Adrenal gland (tissue), 12 donors: ENCODE data around the gene SAFB. TPM values are rescaled to one million over a fixed set of nuclear protein-coding genes. Genes with fewer than 3 reads are reported as not detected.
A peak's percentile ranks its signal among the peaks of the same experiment; 100 is the strongest.

ENCODE experiments used
- DNase-seq, 7 donors: peaks; one replicate each; pipeline ENCODE4 v3.0.0-alpha.2; 2019 to 2020
- H3K27ac ChIP-seq, 5 donors: fragments of 200-600 bp; sonication (generic) in 4 of 5; 1 replicate in 3 of 5; 2 replicates in 2 of 5; pipeline versions ENCODE4 v1.5.1 to v1.8.0; 2016 to 2020; ENCODE audit warnings: mild to moderate bottlenecking in 1 of 5
- H3K27me3 ChIP-seq: fragments of 200-600 bp; 2 replicates; pipeline ENCODE4 v1.8.0; 2021
- H3K36me3 ChIP-seq, 2 donors: fragments of 200-600 bp; replicated peaks in 1 of 2; 1 replicate in 1 of 2; 2 replicates in 1 of 2; pipeline versions ENCODE4 v1.5.1 to v1.8.0; 2018 to 2022
- H3K4me1 ChIP-seq, 2 donors: fragments of 200-600 bp; replicated peaks in 1 of 2; 1 replicate in 1 of 2; 2 replicates in 1 of 2; pipeline versions ENCODE4 v1.5.1 to v1.8.0; 2018 to 2021
- H3K4me3 ChIP-seq, 4 donors: fragments of 200-600 bp; sonication (generic) in 3 of 4; one replicate each; pipeline ENCODE4 v1.5.1; 2016 to 2018
- H3K9me3 ChIP-seq, 3 donors: fragments of 200-600 bp; sonication (generic) in 1 of 3; replicated peaks in 1 of 3; 1 replicate in 2 of 3; 2 replicates in 1 of 3; pipeline versions ENCODE4 v1.5.1 to v1.8.0; 2016 to 2021
- CTCF ChIP-seq, 6 experiments: fragments of 450-650 bp in 4 of 6; fragments of 200-600 bp in 2 of 6; sonication (generic) in 1 of 6; IDR thresholded peaks; 1 replicate in 5 of 6; 2 replicates in 1 of 6; pipeline versions ENCODE4 v1.5.1 to v1.8.0; 2016 to 2021; ENCODE audit warnings: antibody characterized with exemption in 6 of 6, mild to moderate bottlenecking in 2 of 6, moderate library complexity in 1 of 6
- POLR2A ChIP-seq, 2 donors: fragments of 450-650 bp; IDR thresholded peaks; one replicate each; pipeline ENCODE4 v1.6.1; 2017; ENCODE audit warnings: antibody characterized with exemption in 2 of 2, mild to moderate bottlenecking in 2 of 2, moderate library complexity in 1 of 2
- WGBS, 4 donors: extraction: QIAGEN DNeasy Blood & Tissue Kit in 2 of 4; methylation state at CpG; one replicate each; pipeline versions ENCODE4 v1.1.5 to v1.1.7; 2013 to 2017; 5-methylcytosine and 5-hydroxymethylcytosine counted together
- intact Hi-C, 2 donors: fragments of 100-400 bp; cut with DNase I; formaldehyde crosslinking; loops; one replicate each; pipeline versions ENCODE4 v1.14.1 to v1.15.0; 2022 to 2023
- polyA plus RNA-seq, 3 donors: library from polyadenylated mRNA; stranded (reverse); fragments of 200-250 nt in 2 of 3; fragments of 350-450 nt in 1 of 3; fragmentation: Illumina TruSeq in 1 of 3; extraction: RNeasy Lipid Tissue Mini Kit (QIAGEN cat#74804) in 1 of 3; gene quantifications; one replicate each; pipeline ENCODE4 v1.2.3, GENCODE V29; 2013 to 2014
- small RNA-seq, 2 donors: library from RNA; depleted of rRNA; stranded (forward); fragments of <200 nt; gene quantifications; one replicate each; pipeline ENCODE3, GENCODE V24; 2016
- total RNA-seq, 9 donors: library from RNA; depleted of rRNA in 4 of 9; stranded (reverse); fragments of >200 nt in 4 of 9; fragments of 120-200 nt in 1 of 9; fragmentation: NEBNext Ultra II Directional in 1 of 9; extraction: Animal tissue kit (Norgen Biotek cat#: 25700) in 1 of 9; gene quantifications; one replicate each; pipeline versions ENCODE4 v1.1.0 to v1.2.4, GENCODE V29; 2013 to 2023
- donor health status: healthy with polysubstance abuse.
- donor health status: Bipolar disorder and iron deficiency.
- donor health status: DM: yes; HTN: yes; CAD: no.
- donor health status: DM: no; HTN: no; CAD: no.
- donor health status: DM: no; HTN: no; CAD: no.
- donor health status: DM: yes; HTN: yes; CAD: no.

SAFB gene
- total and polyA plus RNA-seq, 12 donors = 38.4 to 125 (median 55.5) TPM

GRCh38 chr19:5711713-5712161 lies 88.9 kb downstream of the SAFB start:
- Histone ChIP-seq H3K4me1 (peaks cover 0 to 19% of the 10 kb centered on the region in 2 donors), H3K4me3 (no peak overlapping the region), H3K27me3 (no peaks in the 10 kb centered on the region), H3K27ac (no peak overlapping the region), H3K36me3 (peaks cover 0 to 68% of the 10 kb centered on the region in 2 donors), H3K9me3 (no peaks in the 10 kb centered on the region)
- intact Hi-C loops = no loop called here
- TF ChIP-seq POLR2A (IDR thresholded peaks at IDR 0.05) = no peak
- WGBS, 4 donors = 88 to 91% (median 88%) methylated on average over 19 to 25 of the region's 25 CpGs
- peak in 1 of 7 donors; percentile 18 for DNase-seq

- Histone ChIP-seq H3K27me3 (no peaks in the 10 kb centered on the region), H3K4me1 (peaks cover 11 to 34% of the 10 kb centered on the region in 2 donors), H3K4me3 (no peak overlapping the region), H3K27ac (no peak overlapping the region), H3K9me3 (no peaks in the 10 kb centered on the region), H3K36me3 (peaks cover 0 to 53% of the 10 kb centered on the region in 2 donors)
- 82 to 92% (median 91%) methylated on average over 6 to 9 of the region's 9 CpGs for WGBS, 4 donors
- intact Hi-C loops = no loop called here
- no peak for TF ChIP-seq CTCF (IDR thresholded peaks at IDR 0.05)
- TF ChIP-seq POLR2A (IDR thresholded peaks at IDR 0.05) = no peak
- no peak for DNase-seq
These were observed 90.3 kb downstream of the SAFB start for GRCh38 chr19:5713228-5713627.

- Histone ChIP-seq H3K36me3 (peaks cover 0 to 43% of the 10 kb centered on the region in 2 donors), H3K9me3 (no peaks in the 10 kb centered on the region), H3K4me1 (peaks cover 22 to 35% of the 10 kb centered on the region in 2 donors), H3K4me3 (no peak overlapping the region), H3K27me3 (no peaks in the 10 kb centered on the region), H3K27ac (no peak overlapping the region)
- WGBS, 4 donors = 86 to 94% (median 89%) methylated on average over 10 of the region's 10 CpGs
- intact Hi-C loops = no loop called here
- no peak for TF ChIP-seq POLR2A (IDR thresholded peaks at IDR 0.05)
- no peak for TF ChIP-seq CTCF (IDR thresholded peaks at IDR 0.05)
- DNase-seq = no peak
These were observed 91.9 kb downstream of the SAFB start for GRCh38 chr19:5714816-5715215.

- peak in 4 of 7 donors; percentile 33 to 64 (median 42) for DNase-seq
- no peak overlapping the region for H3K4me3 ChIP-seq
- no peaks in the 10 kb centered on the region for H3K27me3 ChIP-seq
- H3K27ac ChIP-seq = peak overlapping the region; percentile 78 to 100 (median 96)
- peaks cover 0 to 18% of the 10 kb centered on the region in 2 donors for H3K36me3 ChIP-seq
- peaks cover 26 to 41% of the 10 kb centered on the region in 2 donors for H3K4me1 ChIP-seq
- no peaks in the 10 kb centered on the region for H3K9me3 ChIP-seq
- WGBS, 4 donors = 38 to 56% (median 42%) methylated on average over 7 to 8 of the region's 8 CpGs
- TF ChIP-seq CTCF (IDR thresholded peaks at IDR 0.05) (no peak), POLR2A (IDR thresholded peaks at IDR 0.05) (no peak)
- intact Hi-C loops = no loop called here
These were observed 94.5 kb downstream of the SAFB start for GRCh38 chr19:5717215-5717935.

Small RNAs within 50 kb of the gene (small RNA-seq; reads per million reads assigned to genes)
- gene SNRPEP4 = 0 reads per million in 2 donors

Other genes with a start within 250 kb of the SAFB start
- not detected for gene ZNRF4, start 167.7 kb upstream of the SAFB start, total RNA-seq
- gene ZNRF4, start 167.7 kb upstream of the SAFB start, polyA plus RNA-seq = not detected
- 1 to 10 TPM in 2 of 9 donors, under 1 TPM in 4, not detected in 3; 0.22 to 3.0 (median 0.28) TPM for gene TINCR, start 55.1 kb upstream of the SAFB start, total RNA-seq
- gene TINCR, start 55.1 kb upstream of the SAFB start, polyA plus RNA-seq = 1 to 10 TPM in 1 of 3 donors, under 1 TPM in 2; 0.77 to 1.6 (median 0.99) TPM
- 100 to 1,000 TPM in 2 of 9 donors, 10 to 100 TPM in 7; 27.1 to 157 (median 61.2) TPM for gene SAFB2, start 307 bp upstream of the SAFB start, total RNA-seq
- 100 to 1,000 TPM in 2 of 3 donors, 10 to 100 TPM in 1; 66.9 to 254 (median 165) TPM for gene SAFB2, start 307 bp upstream of the SAFB start, polyA plus RNA-seq
- gene MICOS13, start 57.4 kb downstream of the SAFB start, total RNA-seq = 100 to 1,000 TPM in 1 of 9 donors, 10 to 100 TPM in 8; 40.2 to 112 (median 62.3) TPM
- 100 to 1,000 TPM in 2 of 3 donors, 10 to 100 TPM in 1; 23.4 to 211 (median 162) TPM for gene MICOS13, start 57.4 kb downstream of the SAFB start, polyA plus RNA-seq
- 10 to 100 TPM in 8 of 9 donors, 1 to 10 TPM in 1; 6.3 to 40.5 (median 14.3) TPM for gene HSD11B1L, start 57.9 kb downstream of the SAFB start, total RNA-seq
- 10 to 100 TPM in 2 of 3 donors, 1 to 10 TPM in 1; 3.4 to 33.9 (median 23.7) TPM for gene HSD11B1L, start 57.9 kb downstream of the SAFB start, polyA plus RNA-seq
- 1,000 to 10,000 TPM in 7 of 9 donors, 100 to 1,000 TPM in 2; 692 to 1,781 (median 1,187) TPM for gene RPL36, start 67.2 kb downstream of the SAFB start, total RNA-seq
- 1,000 to 10,000 TPM in 2 of 3 donors, 100 to 1,000 TPM in 1; 615 to 3,360 (median 2,171) TPM for gene RPL36, start 67.2 kb downstream of the SAFB start, polyA plus RNA-seq
- gene LONP1, start 97.1 kb downstream of the SAFB start, total RNA-seq = 100 to 1,000 TPM; 185 to 523 (median 396) TPM
- 100 to 1,000 TPM; 177 to 352 (median 196) TPM for gene LONP1, start 97.1 kb downstream of the SAFB start, polyA plus RNA-seq
- gene CATSPERD, start 97.6 kb downstream of the SAFB start, total RNA-seq = not detected
- gene CATSPERD, start 97.6 kb downstream of the SAFB start, polyA plus RNA-seq = not detected
- gene PRR22, start 161.7 kb downstream of the SAFB start, total RNA-seq = 1 to 10 TPM in 6 of 9 donors, under 1 TPM in 3; 0.28 to 2.9 (median 1.2) TPM
- 10 to 100 TPM in 2 of 3 donors, not detected in 1; 11.6 to 16.7 TPM for gene PRR22, start 161.7 kb downstream of the SAFB start, polyA plus RNA-seq
- gene DUS3L, start 168.1 kb downstream of the SAFB start, total RNA-seq = 10 to 100 TPM; 15.5 to 48.3 (median 30.3) TPM
- gene DUS3L, start 168.1 kb downstream of the SAFB start, polyA plus RNA-seq = 100 to 1,000 TPM in 1 of 3 donors, 10 to 100 TPM in 2; 10.9 to 142 (median 90.2) TPM
- 10 to 100 TPM in 5 of 9 donors, 1 to 10 TPM in 4; 4.5 to 26.8 (median 12.0) TPM for gene NRTN, start 182.0 kb downstream of the SAFB start, total RNA-seq
- gene NRTN, start 182.0 kb downstream of the SAFB start, polyA plus RNA-seq = 1 to 10 TPM; 4.9 to 9.0 (median 8.7) TPM
- gene FUT6, start 216.6 kb downstream of the SAFB start, total RNA-seq = not detected
- gene FUT6, start 216.6 kb downstream of the SAFB start, polyA plus RNA-seq = under 1 TPM in 1 of 3 donors, not detected in 2; 0.03 TPM
- under 1 TPM in 2 of 9 donors, not detected in 7; 0.14 to 0.15 TPM for gene FUT3, start 228.4 kb downstream of the SAFB start, total RNA-seq
- under 1 TPM in 2 of 3 donors, not detected in 1; 0.16 to 0.20 TPM for gene FUT3, start 228.4 kb downstream of the SAFB start, polyA plus RNA-seq
- gene FUT5, start 247.5 kb downstream of the SAFB start, total RNA-seq = not detected
- gene FUT5, start 247.5 kb downstream of the SAFB start, polyA plus RNA-seq = not detected